Keratinocyte (primary cell): ENCODE results near the gene CSNK1G1.

Experiments
- EZH2 ChIP-seq: IDR thresholded peaks from one replicate; pipeline ENCODE4 v1.6.1; 2012; ENCODE audit warnings: inconsistent platforms, mild to moderate bottlenecking, low read length, moderate library complexity
- TF ChIP-seq, protein P1 (sequence below), 3 experiments: IDR thresholded peaks in 1 of 3; conservative IDR thresholded peaks in 1 of 3; optimal IDR thresholded peaks in 1 of 3; 2 replicates in 2 of 3; 3 replicates in 1 of 3; pipeline versions ENCODE3 to v1.5.1; 2011; ENCODE audit warnings: low read length in 3 of 3, mild to moderate bottlenecking in 3 of 3, moderate library complexity in 2 of 3, control low read depth in 1 of 3, inconsistent platforms in 1 of 3; ENCODE audit not compliant: insufficient read depth in 2 of 3; ENCODE audit errors: extremely low read depth in 1 of 3

DNA sequence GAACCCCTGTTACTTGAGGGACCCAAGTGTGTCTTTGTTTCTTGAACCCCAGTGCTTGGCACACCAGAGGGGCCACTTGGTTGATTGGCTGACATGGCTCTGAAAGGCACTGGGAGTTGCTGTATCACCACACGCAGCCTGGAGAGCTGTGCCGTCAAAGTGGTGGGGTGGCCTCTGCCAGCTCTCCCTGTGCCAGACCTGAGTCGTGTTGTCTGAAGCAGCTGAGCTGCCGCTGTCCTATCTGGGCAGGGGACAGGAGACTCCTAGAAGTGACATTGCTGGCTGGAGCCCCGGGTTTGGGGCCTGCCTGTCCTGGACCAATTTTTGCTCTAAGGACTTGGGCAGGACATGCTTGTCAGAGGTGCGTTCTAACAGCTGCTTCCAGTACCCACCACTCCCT, 209.9 kb downstream of the CSNK1G1 start:
- TF ChIP-seq, protein P1, sequence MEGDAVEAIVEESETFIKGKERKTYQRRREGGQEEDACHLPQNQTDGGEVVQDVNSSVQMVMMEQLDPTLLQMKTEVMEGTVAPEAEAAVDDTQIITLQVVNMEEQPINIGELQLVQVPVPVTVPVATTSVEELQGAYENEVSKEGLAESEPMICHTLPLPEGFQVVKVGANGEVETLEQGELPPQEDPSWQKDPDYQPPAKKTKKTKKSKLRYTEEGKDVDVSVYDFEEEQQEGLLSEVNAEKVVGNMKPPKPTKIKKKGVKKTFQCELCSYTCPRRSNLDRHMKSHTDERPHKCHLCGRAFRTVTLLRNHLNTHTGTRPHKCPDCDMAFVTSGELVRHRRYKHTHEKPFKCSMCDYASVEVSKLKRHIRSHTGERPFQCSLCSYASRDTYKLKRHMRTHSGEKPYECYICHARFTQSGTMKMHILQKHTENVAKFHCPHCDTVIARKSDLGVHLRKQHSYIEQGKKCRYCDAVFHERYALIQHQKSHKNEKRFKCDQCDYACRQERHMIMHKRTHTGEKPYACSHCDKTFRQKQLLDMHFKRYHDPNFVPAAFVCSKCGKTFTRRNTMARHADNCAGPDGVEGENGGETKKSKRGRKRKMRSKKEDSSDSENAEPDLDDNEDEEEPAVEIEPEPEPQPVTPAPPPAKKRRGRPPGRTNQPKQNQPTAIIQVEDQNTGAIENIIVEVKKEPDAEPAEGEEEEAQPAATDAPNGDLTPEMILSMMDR (optimal IDR thresholded peaks at IDR 0.05 in 1 of 3, IDR thresholded peaks at IDR 0.05 in 1 of 3, conservative IDR thresholded peaks at IDR 0.05 in 1 of 3; ENCODE audit: extremely low read depth in 1 of 3, insufficient read depth in 2 of 3, low read length in 3 of 3): no peak
- TF ChIP-seq EZH2: no peak
